UCSD-AML1 (cell line): ENCODE results near the gene PXDN.

Experiments
- DNase-seq: peaks from one replicate; lab custom pipeline; 2025; ENCODE audit not compliant: unreplicated experiment; lab: John Stamatoyannopoulos, UW

PXDN gene

DNA sequence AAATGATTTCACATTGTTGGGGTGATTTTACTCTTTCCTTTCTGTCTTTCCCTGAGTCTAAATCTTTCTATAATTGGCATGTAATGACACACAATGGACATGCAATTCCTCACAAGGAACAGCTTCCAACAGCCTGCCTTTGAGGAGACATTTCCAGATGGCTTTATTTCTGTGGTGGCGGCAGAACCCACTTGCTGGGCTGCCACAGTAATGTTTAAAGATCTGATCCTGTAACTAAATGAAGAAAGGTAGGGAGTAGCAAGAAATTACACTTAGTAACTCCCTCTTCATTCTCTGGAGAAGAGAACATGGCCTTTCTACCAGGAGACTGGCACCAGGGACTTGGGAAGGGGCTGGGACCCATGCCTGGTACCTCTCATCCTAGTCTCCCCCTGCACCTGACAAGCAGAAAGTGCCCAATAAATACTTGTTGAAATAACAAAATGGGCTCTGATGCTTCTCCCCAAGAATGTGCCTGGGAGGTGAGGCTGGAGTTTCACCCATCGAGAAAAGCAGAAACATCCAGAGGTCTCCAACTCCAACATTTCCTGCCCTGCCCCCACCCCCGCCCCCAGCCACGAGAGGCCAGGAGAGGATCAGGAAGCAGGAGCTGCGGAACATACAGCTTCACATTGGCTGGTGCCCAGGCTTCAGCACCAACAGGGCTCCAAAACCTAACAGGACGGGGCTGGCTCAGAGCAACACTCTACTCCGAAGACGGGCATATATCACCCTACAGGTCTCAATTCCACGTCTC, 92.1 kb downstream of the PXDN start:
- no peak for DNase-seq

DNA sequence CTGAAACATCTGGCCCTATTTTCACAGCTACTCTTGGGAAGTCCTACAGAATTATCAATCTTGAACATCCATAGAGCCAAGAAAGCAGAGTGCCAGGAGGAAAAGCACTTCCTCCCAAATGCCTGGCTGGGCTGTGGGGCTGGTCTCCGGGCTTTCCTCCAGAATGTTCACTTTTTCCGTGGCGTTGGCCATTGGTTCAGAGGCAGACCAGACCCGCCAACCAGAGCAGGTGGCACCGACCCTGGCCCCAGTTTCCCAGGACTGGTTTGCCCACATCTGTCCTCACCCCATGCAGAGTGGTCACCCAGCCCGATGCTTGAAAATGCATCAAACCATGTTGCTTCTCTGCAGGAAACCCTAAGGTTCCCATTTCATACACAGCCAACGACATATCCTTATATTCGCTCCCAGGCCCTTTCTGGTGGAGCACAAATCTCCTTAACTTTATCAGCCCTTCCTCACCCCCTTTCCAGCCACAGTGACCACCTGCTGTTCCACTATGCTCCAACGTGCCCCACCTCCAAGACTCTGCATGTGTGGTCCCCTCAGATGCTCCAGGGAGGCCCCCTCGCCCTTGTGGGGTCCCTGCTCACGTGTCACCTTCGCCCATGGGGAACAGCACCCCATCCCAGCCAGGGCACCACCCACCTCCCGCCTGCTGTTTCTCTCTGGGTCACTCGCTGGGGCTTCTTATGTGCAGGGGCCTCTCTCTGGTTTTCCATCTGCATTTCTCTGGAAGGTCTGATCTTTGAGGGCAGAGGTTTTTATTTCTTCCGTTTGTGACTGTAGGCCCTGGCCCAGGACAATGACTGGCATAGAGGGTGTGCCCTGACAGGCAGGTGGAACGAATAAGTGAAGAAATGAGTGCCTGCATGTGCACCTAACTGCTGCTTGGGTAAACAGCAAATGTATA, 92.9 kb downstream of the PXDN start:
- DNase-seq, result no peak

DNA sequence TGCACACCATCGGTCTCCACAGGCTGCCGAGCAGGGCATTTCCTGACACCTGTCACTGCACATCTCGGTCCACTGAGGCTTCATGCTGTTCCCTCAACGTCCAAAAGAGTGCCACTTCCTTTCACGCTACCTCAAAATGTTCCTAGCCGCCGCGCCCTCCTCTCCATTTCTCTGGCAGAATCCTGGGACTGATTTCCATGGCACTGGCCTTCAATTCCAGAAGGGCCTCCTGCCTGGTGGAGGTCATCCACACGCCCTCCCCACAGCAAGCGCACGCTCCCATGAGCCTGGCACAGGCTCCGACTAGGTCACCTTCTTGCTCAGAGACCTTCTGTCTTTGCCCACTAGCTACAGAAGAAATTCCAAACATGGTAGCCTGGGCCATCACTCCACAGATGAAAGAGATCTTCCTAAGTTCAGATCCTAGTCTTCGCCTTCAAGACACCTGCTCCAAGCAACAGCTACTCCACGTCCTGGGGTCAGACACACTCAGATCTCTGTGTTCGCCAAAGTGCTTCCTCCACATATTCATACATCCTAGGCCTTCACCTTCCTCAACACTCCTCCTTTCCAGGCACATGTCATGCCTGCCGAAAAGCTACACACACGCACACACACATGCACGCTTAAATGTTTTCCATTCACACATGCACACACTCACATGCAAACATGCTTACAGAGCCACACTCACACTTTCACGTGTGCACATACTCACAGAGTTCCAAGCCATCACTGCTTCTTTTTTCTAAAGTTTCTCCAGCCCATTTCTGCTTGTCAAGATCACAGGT, 94.0 kb downstream of the PXDN start:
- DNase-seq, result no peak

DNA sequence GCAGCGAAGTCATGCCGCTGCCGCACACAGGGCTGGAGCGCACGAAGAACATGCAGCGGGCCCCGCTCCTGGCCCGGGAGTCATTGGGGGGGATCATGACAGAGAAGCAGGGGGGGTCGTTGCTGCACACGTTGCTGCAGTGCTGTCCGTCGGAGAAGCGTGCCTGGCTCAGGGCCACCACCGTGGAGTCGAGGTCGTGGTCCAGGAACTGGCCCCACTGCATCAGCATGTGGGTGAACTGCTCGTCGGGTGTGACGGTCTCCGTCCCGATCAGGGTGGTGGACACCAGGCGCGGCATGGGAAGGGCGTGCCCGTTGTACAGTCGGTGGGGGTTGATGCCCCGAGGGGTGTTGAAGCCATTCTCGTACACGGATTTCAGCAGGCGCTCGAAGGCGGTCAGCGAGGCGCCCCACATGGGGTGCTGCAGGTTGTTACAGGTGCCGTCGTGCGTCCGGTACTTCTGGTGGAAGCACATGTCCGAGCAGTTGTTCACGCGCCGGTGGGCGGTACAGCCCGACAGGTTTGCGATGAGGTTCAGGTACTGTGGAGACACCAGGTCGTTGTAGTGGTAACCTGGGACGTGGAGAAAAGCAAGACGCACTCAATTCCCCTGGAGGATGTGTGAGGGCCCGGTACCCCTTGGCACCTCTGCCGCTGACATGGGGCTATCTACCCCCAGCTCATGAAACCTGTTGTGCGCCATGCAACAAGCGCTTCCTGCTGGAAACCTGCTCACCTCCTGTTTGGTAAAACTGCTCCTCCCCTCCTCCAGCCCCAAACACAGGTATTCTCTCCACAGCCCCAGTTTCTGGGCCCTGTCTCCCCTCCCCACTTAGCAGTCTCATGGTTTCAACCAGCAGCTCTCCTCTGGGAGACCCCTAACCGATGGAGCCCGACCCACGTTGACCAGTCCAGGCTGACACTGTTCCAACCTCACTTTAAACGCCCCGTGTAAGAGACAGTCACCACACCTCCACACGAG, 94.9 kb downstream of the PXDN start:
- no peak for DNase-seq

DNA sequence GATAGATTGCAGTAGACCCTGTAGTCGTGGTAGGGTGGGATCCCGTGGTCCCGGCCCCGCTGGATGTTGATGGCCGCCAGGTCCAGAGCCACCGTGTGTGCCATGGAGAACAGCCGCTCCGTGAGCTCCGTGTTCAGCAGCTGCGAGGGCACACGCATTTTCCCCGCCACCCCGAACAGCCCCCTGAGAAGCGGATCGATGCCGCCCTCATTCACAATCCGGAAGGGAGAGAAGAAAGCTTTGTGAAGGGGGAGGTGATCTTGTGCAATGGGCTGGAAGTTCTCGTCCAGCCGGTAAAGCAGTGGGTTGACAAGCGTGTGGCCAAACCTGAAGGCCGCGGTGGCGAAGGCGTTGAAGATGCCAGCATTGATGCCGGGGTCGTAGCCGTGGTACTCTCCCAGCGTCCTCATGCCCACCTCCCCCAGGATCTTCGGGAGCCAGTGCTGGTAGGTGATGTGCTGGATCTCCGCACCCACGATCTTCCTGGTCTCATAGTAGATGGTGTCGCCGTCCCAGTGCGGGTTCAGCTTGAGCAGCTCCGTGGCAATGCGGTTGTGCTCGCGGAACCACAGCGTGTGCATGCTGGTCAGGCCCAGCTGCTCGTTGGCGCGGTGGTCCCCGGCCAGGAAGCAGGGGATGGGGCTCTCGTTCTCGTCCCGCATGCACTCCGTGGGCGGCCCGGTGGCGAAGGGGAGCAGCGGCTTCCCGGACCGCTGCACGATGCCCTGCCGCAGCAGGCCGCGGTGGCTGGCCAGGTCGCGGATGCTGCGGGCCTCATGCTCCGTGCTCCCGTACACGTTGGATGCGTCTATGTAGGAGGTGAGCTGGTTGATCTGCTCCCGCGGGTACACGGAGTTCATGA, 95.8 kb downstream of the PXDN start:
- DNase-seq, result no peak

DNA sequence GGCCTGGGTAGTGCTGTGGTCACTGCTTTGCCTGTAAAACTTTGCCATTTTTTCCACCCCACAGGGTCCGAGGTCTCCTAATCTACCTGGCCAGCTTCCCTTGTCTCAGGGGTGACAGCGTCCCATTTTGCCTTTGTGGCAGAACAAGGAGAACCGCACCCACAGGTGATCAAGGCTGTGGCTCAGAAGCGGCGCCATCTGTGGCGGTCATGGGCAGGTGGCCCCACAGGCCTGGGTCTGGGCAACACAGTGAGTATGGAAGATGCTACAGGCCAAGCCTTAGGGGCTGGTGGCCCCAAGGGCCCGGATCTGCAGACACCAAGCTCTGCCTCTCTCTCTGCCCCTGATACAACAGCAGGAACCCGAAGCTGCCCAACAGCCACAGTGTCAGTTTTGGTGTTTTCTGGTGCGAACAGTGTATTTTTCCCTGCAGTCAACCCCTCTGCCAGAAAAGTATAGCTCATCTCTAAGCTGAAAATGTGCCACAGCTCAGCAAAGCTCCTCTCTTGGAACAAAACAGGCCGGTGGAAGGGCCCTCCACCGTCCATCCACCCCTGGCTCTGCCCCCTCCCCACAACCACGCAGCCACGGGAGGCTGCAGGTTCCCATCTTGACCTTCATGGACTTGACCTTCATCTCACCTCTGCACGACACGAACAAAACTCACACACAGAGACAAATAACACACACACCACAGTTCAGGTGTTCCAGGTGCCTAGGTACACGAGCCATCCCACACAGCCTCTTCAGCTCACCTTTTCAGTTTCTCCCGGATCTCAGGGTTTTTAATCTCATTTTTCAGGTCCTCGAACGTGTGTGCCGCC, 96.7 kb downstream of the PXDN start:
- DNase-seq, result no peak

DNA sequence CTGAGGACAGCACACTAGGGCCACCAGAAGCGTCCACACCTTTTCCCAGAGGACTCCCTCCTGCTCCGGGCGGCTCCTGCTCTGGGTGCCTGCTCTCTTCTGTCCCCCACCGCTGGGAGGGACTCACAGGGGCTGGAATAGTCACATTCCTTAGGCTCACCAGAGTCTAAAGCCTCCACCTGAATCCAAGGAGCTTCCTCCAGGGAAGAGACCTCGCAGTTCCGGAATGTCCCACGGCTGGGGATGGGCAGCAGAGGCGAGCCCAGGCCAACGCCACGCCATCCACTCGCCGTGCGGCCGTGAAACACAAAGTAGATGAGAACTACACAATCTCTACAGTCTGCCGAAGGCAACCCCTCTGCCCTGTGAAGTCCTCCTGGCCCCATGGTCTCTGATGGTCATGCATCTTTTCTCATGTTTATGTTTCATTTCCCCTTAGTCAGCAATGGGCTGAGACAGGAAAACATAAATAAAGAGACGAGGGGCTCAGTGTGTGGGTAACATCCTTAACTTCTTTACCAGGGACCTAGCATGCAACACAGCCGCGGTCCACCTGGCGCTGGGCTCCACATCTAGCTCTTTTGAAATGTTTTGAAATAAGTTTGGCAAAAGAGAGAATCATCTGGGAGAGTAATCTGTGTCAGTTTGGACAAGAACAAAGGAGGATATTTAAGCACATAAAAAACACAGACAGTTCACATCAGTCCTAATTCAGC, 98.4 kb downstream of the PXDN start:
- no peak for DNase-seq

DNA sequence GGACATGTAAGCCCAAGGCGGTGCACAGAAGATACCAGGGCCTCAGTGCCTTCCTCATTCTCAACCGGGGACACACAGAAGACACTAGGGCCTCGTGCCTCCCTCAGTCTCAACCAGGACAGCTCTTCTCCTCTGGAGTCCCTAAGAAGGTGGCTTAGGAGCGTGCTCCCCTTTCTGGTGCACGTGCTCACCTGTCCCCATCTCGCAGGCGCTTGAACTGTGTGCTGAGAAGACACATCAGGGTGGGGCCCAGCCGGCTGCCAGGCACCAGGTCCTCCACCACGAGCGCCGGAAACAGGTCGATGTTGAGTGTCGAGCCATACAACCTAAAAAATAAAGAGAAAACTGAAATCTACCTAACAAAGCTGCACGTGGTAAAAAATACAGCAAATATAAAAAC, 99.9 kb downstream of the PXDN start:
- DNase-seq, result no peak

DNA sequence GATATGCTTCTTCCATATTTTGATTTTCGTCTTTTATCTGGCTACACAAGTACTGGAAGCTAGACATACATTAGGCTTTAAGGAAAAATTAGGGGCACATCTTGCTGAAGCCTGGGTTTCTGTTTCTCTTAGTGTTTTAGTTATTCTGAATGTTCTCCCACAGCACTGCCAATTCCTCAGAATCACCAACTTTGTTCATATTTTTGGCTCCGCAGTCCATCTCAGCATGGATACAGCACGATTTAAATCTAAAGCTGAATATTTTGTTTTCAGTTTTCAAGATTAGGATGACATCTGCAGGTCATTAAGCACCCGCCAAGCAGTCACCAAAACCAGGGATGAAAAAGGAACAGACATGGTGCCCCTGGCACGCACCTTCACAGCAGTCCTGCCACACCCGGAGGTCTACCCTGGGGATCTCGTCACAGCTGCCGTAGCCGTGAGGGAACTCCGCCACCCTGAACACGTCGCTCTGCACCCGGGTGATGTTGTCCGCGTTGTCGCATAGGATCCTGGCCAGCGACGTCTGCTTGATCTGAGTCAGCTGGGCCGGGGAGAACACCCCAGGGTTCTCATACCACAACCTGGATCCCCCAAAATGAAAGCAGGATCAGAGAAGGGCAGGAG, 101.2 kb downstream of the PXDN start:
- no peak for DNase-seq

DNA sequence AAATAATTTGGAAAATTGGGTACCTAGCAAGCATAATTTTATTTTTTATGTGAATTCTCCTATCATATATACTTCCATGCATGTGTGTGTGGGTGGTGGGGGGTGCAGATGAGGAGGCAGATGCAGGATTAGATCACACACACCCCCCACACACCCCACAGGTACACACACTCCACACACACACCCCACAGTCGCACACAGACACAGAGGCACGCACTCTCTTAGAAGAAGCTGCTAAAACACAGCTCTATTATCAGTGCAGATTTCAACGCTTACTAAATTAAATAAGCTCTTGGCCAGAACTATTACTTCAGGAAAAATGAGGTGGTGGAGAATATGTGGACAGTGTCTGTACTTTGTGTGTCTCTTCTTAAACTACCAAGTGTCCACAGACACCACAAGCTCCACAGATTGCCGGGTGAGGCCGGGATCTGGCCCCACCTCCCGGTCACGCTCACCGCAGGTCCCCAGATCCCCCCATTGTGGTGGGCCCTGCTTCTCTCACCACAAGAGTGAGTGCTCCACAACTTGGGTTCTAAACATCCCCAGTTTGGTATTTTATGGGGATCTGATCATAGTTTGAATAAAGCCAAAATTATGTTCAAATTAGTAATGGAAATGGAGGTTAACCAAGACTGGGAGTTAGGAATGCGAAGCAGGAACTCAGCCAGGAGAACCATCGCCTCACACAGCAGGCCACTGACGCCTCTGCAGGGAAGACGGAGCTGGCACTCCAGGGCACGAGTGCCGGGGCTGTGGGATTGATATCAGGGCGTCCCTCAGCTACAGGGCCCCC, 102.1 kb downstream of the PXDN start:
- DNase-seq, result no peak

DNA sequence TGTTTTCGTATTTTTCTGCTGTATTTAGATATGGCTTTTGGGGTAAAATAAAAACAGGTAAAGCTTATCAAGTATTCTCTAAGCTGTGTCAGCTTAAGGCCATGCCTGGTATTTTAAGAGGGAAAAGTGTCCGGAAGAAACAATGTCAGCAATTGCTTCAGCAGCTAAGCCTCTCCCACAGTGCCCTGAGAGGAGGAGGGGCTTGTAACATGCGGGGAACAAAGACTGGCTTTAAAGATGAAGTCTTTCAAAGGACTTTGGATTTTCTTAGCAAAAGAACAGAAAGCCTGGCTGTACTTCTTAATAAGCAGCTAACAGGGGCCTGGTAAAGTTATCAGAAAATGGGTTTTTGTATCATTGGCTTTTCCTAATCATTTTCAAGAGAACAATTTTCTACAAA, 102.8 kb downstream of the PXDN start:
- DNase-seq, result no peak

DNA sequence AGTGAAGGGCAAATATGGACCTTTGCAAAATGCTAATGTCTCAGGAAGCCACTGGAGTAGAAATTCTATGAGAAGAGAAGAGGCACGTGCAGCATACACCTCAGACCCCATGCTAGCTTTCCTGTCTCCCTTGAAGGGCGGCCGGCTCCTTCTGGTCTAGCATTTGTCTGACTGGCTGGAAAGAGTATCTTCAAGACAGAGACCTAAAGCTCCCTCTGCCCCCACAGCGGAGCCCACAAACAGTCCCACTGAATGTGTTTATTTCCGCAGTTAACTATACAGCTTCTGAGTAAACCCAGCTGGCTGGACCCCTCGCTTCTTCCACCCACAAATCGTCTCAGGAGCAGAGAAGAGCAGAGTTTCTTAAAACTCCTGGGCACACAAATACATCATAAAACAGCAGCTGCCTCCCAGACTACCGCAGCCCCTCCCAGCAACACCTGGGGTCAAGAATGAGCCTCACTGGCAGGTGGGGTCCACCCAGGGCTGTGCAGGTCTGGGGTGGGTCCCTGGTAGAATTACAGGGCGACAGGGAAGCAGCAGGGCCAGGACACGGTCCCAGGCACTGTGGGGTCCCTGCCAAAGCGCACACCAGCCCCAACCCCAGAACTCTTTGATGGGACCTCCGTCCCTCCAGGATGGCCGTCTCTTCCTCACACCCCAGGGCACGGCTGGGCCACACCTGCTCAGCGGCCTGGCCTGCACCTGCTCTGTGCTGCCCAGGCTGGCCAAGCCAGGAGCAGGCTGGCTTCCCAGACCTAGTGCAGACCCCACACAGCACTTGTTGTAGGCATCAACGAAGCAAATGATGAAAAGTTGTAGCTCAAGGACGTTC, 103.8 kb downstream of the PXDN start:
- DNase-seq, result no peak

DNA sequence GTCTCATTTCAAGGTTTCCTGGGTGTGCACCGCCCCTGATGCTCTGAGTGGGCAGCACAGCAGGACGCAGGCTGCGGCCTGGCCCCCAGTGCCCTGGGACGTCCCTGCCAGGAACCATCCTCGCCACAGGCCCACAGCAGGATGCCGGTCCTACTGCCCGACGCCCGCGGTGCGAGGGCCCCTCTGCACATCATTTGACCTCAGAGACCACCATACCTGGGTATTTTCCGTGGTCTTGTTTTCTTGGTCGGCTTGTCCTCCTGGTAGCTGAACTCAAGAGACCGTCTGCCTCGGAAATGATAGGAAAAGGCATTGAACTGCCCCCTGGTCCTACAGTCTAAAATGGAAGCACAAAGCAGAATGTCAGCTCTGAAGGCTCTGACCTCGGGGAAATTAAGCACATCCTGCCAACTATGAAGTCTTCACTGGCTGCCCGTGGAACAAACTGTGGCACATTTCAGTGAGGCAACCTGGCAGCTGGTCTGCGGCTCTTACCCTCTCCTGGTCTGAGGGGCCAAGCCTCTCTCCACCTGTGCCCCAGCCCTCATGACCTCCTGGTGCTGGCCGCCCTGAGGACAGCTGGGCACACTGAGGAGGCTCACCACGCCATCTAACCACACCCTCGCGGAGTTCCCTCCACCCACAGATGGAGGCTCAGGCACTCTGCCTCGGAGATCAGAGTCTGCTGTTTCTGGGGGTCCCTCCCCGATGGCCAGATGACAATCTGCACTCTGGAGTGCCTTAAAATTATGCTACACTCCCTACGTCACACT, 105.0 kb downstream of the PXDN start:
- DNase-seq, result no peak

DNA sequence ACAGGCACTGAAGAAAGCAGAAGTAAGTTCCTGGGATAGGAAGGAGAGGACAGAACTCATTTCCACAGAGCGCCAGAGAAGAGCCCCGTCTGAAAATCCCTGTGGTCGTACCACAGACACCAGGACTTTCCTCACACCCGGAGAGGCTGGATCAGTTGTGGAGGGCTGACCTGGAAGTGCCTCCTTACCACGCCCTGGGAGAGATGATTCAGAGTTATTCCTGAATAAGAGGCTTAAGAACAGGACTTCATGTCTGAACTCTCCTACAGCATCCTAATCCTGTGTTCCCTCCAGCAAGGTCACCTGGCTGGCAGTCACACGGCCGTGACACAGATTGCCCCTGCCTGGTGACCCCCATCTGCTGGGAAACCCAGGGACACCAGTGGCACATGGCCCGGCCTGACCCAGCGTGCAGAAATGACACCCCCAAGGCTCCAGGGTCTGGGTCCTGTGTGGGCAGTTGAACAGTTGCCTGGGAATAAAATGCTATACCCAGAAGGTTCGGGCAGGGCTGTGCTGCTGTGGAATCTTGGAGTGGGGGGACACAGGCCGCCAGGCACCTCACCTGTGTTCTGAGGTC, 105.9 kb downstream of the PXDN start:
- no peak for DNase-seq
